Common myeloid progenitor, CD34-positive (primary cell): ENCODE results near the gene SLC35A3.
"Not testable (repeated sequence)": the region's sequence is repeated elsewhere in the genome, so short reads cannot be mapped to it uniquely, and the experiment has no call there.

Source experiments
- CTCF ChIA-PET: fragments of 350-600 bp; sonication (Branson Sonifier 250); formaldehyde crosslinking; loops from one replicate; lab custom pipeline; 2021; ENCODE audit warnings: antibody characterized with exemption; lab: Charles Lee
- POLR2A ChIA-PET: fragments of 350-600 bp; sonication (Branson Sonifier 250); formaldehyde crosslinking; loops from one replicate; lab custom pipeline; 2021; ENCODE audit warnings: antibody characterized with exemption; lab: Charles Lee
- DNase-seq, 3 donors: peaks; one replicate each; pipeline versions ENCODE4 v3.0.0 to v3.0.0-alpha.2; 2013
- H3K27ac ChIP-seq, 2 experiments: 1 replicate in 1 of 2; 2 replicates in 1 of 2; pipeline ENCODE4 v1.7.0; 2013; ENCODE audit warnings: inconsistent platforms in 2 of 2, low read length in 2 of 2, mild to moderate bottlenecking in 2 of 2, low read depth in 1 of 2, moderate library complexity in 1 of 2; ENCODE audit not compliant: severe bottlenecking in 2 of 2, insufficient read depth in 1 of 2, poor library complexity in 1 of 2
- H3K27me3 ChIP-seq, 5 experiments: replicated peaks in 2 of 5; 1 replicate in 3 of 5; 2 replicates in 2 of 5; pipeline versions ENCODE4 v1.6.1 to v1.7.0; 2013; ENCODE audit warnings: low read length in 4 of 5, mild to moderate bottlenecking in 2 of 5, moderate library complexity in 2 of 5, inconsistent platforms in 1 of 5; ENCODE audit not compliant: insufficient read depth in 5 of 5, control insufficient read depth in 4 of 5
- H3K36me3 ChIP-seq, 4 experiments: 1 replicate in 2 of 4; 2 replicates in 2 of 4; pipeline versions ENCODE4 v1.6.1 to v1.7.0; 2013; ENCODE audit warnings: low read length in 3 of 4, control low read depth in 1 of 4, mild to moderate bottlenecking in 1 of 4; ENCODE audit not compliant: control insufficient read depth in 4 of 4, insufficient read depth in 4 of 4
- H3K4me1 ChIP-seq, 4 experiments: 1 replicate in 3 of 4; 2 replicates in 1 of 4; pipeline versions ENCODE4 v1.6.1 to v1.7.1; 2013; ENCODE audit warnings: low read length in 3 of 4, mild to moderate bottlenecking in 3 of 4, control low read depth in 1 of 4, inconsistent platforms in 1 of 4, moderate library complexity in 1 of 4; ENCODE audit not compliant: control insufficient read depth in 4 of 4, insufficient read depth in 4 of 4; ENCODE audit errors: control extremely low read depth in 1 of 4
- H3K4me3 ChIP-seq, 7 experiments: 1 replicate in 4 of 7; 2 replicates in 3 of 7; pipeline versions ENCODE4 v1.5.1 to v1.7.0; 2013; ENCODE audit warnings: mild to moderate bottlenecking in 7 of 7, low read length in 6 of 7, moderate library complexity in 6 of 7, inconsistent platforms in 2 of 7, low read depth in 2 of 7, control low read depth in 1 of 7; ENCODE audit not compliant: insufficient read depth in 4 of 7, control insufficient read depth in 1 of 7; ENCODE audit errors: extremely low read depth in 1 of 7
- H3K9me3 ChIP-seq, 5 experiments: 1 replicate in 4 of 5; 2 replicates in 1 of 5; pipeline versions ENCODE4 v1.6.1 to v1.7.1; 2013; ENCODE audit warnings: low read length in 4 of 5, mild to moderate bottlenecking in 2 of 5, inconsistent platforms in 1 of 5, low read depth in 1 of 5, moderate library complexity in 1 of 5; ENCODE audit not compliant: control insufficient read depth in 4 of 5, insufficient read depth in 2 of 5; ENCODE audit errors: control extremely low read depth in 1 of 5
- WGBS: methylation state at CpG from one replicate; pipeline ENCODE4 v1.1.5; 2013; ENCODE audit not compliant: insufficient coverage; 5-methylcytosine and 5-hydroxymethylcytosine counted together

The SLC35A3 gene

DNA sequence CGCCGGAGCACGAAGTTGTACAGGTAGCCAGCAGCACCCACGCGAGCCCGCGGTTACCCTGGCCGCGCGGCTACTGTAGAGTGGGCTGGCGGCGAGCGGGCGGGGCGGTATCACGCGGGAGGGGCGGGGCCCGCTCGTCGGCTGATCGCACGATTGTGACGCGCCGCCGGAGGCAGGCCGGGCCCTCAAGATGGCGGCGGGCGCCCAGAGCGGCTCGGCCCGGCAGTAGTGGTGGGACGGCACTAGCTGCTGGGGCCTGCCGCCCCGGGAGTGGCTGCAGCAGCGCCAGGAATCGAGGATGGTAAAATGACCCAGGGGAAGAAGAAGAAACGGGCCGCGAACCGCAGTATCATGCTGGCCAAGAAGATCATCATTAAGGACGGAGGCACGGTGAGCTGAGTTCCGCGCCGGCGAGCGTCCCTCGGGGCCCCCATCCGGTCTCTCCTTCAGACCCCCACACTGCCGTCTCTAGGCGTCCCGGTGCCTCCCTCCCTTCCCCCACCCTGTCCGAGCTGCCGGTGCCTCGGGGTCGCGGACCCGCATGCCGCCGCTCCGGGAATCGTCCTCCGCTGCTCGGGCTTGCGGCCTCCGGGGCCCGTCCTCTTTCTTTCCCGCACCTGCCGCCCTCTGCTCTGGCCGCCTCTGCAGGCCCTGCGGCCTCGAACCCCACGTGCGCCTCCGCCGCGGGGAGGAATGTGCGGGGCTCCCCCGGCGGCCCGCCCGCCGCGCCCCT, 68.3 kb downstream of the SLC35A3 start:
- H3K4me3 ChIP-seq: peak overlapping the region; percentile 82 to 99 (median 97)
- peaks cover 10 to 26% (median 19%) of the 10 kb centered on the region in 4 experiments for H3K4me1 ChIP-seq
- H3K27me3 ChIP-seq: no peaks in the 10 kb centered on the region
- H3K36me3 ChIP-seq: peaks cover 0 to 4% (median 0%) of the 10 kb centered on the region in 4 experiments
- POLR2A ChIA-PET: interaction anchor here (0.6 to 1.5 kb wide), 2 partner anchors 11 to 95 kb away, joined by 3 to 4 read pairs; partner anchors contain the start of genes SASS6 and TRMT13
- DNase-seq: peak; percentile 87 to 94 (median 90)
- peak overlapping the region; percentile 96 to 98 for H3K27ac ChIP-seq
- WGBS: 0% methylated on average over 79 of the region's 87 CpGs
- no peaks in the 10 kb centered on the region for H3K9me3 ChIP-seq
- CTCF ChIA-PET: no interaction called here

DNA sequence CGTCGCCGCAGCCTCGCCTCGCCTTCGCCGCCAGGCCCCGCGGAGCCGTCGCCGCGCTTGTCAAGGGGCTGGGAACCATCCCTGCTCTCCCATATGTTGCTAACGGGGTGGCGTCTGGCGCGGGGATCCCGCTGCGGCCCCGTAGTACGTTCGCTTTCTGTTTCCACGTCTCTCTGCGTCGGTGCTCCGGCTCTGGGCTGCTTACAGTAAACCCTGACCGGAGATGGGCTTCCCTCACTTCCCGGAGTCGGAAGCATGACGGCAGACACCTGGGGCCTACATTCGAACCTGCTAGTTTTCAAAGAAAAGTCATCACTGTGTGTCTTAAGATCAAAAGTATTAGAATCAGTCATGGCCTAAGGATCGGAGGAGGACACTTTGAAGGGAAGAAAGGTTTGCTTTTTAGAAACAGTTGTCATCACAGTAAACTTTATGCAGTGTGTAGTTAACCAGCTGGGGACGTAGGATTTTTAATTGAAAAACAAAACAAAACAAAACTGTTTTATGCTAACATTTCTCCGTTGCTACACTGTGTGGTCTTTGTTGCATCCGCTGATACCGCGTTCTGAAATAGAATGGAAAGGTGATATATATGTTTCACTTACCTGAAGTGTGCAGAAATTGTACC, 69.0 kb downstream of the SLC35A3 start:
- Histone ChIP-seq H3K9me3 (peaks cover 0 to under 1% (median 0%) of the 10 kb centered on the region in 5 experiments), H3K4me1 (peaks cover 10 to 26% (median 19%) of the 10 kb centered on the region in 4 experiments), H3K27ac (peak overlapping the region; percentile 96 to 98), H3K36me3 (peaks cover 0 to 4% (median 2%) of the 10 kb centered on the region in 4 experiments), H3K4me3 (peak overlapping the region; percentile 82 to 99 (median 97)), H3K27me3 (no peaks in the 10 kb centered on the region)
- under 1% methylated on average over 30 of the region's 37 CpGs for WGBS
- ChIA-PET POLR2A (interaction anchor here (1.5 kb wide), 2 partner anchors 10 to 94 kb away, joined by 3 to 4 read pairs; partner anchors contain the start of genes SASS6 and TRMT13), CTCF (interaction anchor here (1.4 kb wide), 1 partner anchor 12 kb away, joined by 5 read pairs; no protein-coding TSS in a partner anchor)
- peak; percentile 58 to 74 (median 71) for DNase-seq

DNA sequence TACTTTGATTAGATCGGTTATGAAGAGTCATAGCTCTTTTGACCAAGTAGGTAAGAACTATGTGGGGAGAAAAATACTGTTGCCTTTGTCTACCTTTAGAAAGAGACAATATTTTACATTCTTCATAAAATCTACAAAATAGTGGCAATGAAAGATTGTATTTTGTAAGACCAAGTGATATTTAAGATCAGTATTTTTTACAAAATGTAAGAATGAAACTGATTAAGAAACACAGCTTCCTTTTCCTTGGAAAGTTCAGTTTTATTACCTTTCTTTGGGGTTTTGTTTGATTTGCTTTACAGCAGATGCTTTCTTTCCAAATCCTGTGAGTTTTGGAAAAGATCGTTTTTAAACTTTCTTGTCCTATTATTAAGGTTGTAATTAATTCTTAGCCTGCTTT, 69.8 kb downstream of the SLC35A3 start:
- ChIA-PET CTCF (interaction anchor here (1.4 kb wide), 1 partner anchor 11 kb away, joined by 5 read pairs; no protein-coding TSS in a partner anchor), POLR2A (interaction anchor here (1.5 kb wide), 1 partner anchor 9 kb away, joined by 3 read pairs; no protein-coding TSS in a partner anchor)
- no peak for DNase-seq
- peaks cover 0 to 9% (median 2%) of the 10 kb centered on the region in 4 experiments for H3K36me3 ChIP-seq
- peaks cover 0 to 5% (median 2%) of the 10 kb centered on the region in 5 experiments for H3K9me3 ChIP-seq
- WGBS: no CpG with 5 or more reads among the region's 2 CpGs
- peak overlapping the region in 6 of 7 experiments; percentile 82 to 99 (median 96) for H3K4me3 ChIP-seq
- H3K27me3 ChIP-seq: no peaks in the 10 kb centered on the region
- H3K27ac ChIP-seq: peak overlapping the region; percentile 96 to 98
- H3K4me1 ChIP-seq: peaks cover 10 to 26% (median 19%) of the 10 kb centered on the region in 4 experiments

DNA sequence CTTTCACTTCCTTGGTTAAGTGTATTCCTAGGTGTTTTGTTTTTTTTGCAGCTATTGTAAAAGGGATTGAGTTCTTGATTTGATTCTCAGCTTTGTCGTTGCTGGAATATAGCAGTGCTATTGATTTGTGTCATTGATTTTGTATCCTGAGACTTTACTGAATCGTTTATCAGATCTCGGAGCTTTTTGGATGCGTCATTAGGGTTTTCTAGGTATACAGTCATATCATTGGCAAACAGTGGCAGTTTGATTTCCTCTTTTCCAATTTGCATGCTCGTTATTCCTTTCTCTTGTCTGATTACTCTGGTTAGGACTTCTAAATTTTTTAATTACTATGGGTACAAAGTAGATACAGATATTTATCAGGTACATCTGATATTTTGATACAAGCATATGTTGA, 75.4 kb downstream of the SLC35A3 start:
- ChIA-PET CTCF (no interaction called here), POLR2A (no interaction called here)
- Histone ChIP-seq H3K4me3 (no peak overlapping the region), H3K27me3 (no peaks in the 10 kb centered on the region), H3K36me3 (peaks cover 0 to 10% (median 4%) of the 10 kb centered on the region in 4 experiments), H3K4me1 (peaks cover 12 to 39% (median 20%) of the 10 kb centered on the region in 4 experiments), H3K9me3 (peaks cover 0 to 7% (median 2%) of the 10 kb centered on the region in 5 experiments), H3K27ac (no peak overlapping the region)
- WGBS: 100% methylated on average over 4 of the region's 5 CpGs
- no peak for DNase-seq

DNA sequence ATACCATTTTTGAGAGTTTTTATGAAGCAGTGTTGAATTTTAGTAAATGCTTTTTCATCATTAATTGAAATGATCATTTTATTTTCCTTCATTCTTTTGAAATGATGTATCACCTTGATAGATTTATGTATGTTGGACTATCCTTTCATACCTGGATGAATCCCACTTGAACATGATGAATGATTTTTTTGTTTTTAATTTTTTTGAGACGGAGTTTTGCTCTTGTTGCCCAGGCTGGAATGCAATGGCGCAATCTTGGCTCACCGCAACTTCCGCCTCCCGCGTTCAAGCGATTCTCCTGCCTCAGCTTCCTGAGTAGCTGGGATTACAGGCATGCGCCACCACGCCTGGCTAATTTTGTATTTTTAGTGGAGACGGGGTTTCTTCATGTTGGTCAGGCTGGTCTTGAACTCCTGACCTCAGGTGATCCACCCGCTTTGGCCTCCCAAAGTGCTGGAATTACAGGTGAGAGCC, 77.5 kb downstream of the SLC35A3 start:
- H3K4me3 ChIP-seq, H3K27ac ChIP-seq, DNase-seq, H3K27me3 ChIP-seq, POLR2A ChIA-PET, H3K9me3 ChIP-seq: not testable (repeated sequence)
- CTCF ChIA-PET: interaction anchor here (0.6 kb wide), 1 partner anchor 36 kb away, joined by 3 read pairs; no protein-coding TSS in a partner anchor
- Histone ChIP-seq H3K36me3 (peaks cover 0 to 14% (median 7%) of the 10 kb centered on the region in 4 experiments), H3K4me1 (peaks cover 11 to 37% (median 17%) of the 10 kb centered on the region in 4 experiments)
- WGBS: no CpG with 5 or more reads among the region's 11 CpGs

DNA sequence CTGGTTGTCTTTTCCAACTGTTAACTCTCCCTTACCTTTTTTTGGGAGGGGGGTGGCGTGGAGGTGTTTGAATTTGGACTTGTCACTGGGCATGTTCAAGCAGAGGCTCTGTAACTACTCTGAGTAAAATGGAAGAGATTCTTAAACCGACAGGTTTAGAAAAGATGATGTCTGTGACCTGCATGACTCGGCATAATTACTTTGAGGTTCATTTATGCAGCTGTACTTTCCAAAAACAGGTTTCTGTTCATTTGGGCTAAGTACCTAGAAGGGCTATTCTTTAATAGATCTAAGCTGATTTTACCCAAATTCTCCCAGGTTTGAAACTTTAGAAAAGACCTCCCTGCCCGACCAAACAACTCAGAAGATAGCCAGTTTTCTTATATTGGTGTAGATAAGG, 80.3 kb downstream of the SLC35A3 start:
- POLR2A ChIA-PET: no interaction called here
- H3K27ac ChIP-seq: no peak overlapping the region

More for the DNA sequence above, 80.3 kb downstream of the SLC35A3 start:
- WGBS: 30% methylated on average over 2 of the region's 4 CpGs
- Histone ChIP-seq H3K4me3 (no peak overlapping the region), H3K4me1 (peaks cover 11 to 37% (median 16%) of the 10 kb centered on the region in 4 experiments), H3K27me3 (no peaks in the 10 kb centered on the region), H3K36me3 (peaks cover 2 to 13% (median 4%) of the 10 kb centered on the region in 4 experiments), H3K9me3 (peaks cover 0 to 2% (median 0%) of the 10 kb centered on the region in 5 experiments)
- CTCF ChIA-PET: interaction anchor here (1.8 kb wide), 1 partner anchor 11 kb away, joined by 5 read pairs; no protein-coding TSS in a partner anchor
- DNase-seq: peak in 2 of 3 donors; percentile 76 to 81
